Trophoblast cell (in vitro differentiated cells and primary cell): Measurements from ENCODE around the gene TNS3.

Experiments
- DNase-seq, 2 donors: peaks; one replicate each; pipeline ENCODE4 v3.0.0-alpha.2; 2016
- H2AFZ ChIP-seq: 2 replicates; pipeline ENCODE4 v1.6.1; 2013; ENCODE audit warnings: low read length, moderate library complexity, mild to moderate bottlenecking; ENCODE audit not compliant: insufficient read depth, poor library complexity
- H2AK5ac ChIP-seq: 2 replicates; pipeline ENCODE4 v1.6.1; 2013; ENCODE audit warnings: mild to moderate bottlenecking, low read length
- H2BK120ac ChIP-seq: 2 replicates; pipeline ENCODE4 v1.6.1; 2013; ENCODE audit warnings: low read length, mild to moderate bottlenecking, moderate library complexity; ENCODE audit not compliant: insufficient read depth, poor library complexity
- H2BK12ac ChIP-seq: 2 replicates; pipeline ENCODE4 v1.6.1; 2013; ENCODE audit warnings: mild to moderate bottlenecking, low read length, moderate library complexity
- H2BK5ac ChIP-seq: 2 replicates; pipeline ENCODE4 v1.6.1; 2013; ENCODE audit warnings: low read length, low read depth, moderate library complexity, mild to moderate bottlenecking; ENCODE audit not compliant: poor library complexity
- H3K14ac ChIP-seq: 2 replicates; pipeline ENCODE4 v1.6.1; 2013; ENCODE audit warnings: mild to moderate bottlenecking, low read length
- H3K18ac ChIP-seq: 2 replicates; pipeline ENCODE4 v1.6.1; 2013; ENCODE audit warnings: mild to moderate bottlenecking, low read length
- H3K23ac ChIP-seq: 2 replicates; pipeline ENCODE4 v1.6.1; 2013; ENCODE audit warnings: low read length
- H3K27ac ChIP-seq: 2 replicates; pipeline ENCODE4 v1.5.1; 2013; ENCODE audit warnings: low read depth, mild to moderate bottlenecking, inconsistent platforms, low read length, moderate library complexity
- H3K27me3 ChIP-seq: 2 replicates; pipeline ENCODE4 v1.6.1; 2013; ENCODE audit warnings: inconsistent platforms, mild to moderate bottlenecking, low read length, moderate library complexity; ENCODE audit not compliant: insufficient read depth
- H3K36me3 ChIP-seq, 2 experiments: 1 replicate in 1 of 2; 2 replicates in 1 of 2; pipeline ENCODE4 v1.6.1; 2013; ENCODE audit warnings: low read length in 2 of 2, mild to moderate bottlenecking in 2 of 2, moderate library complexity in 1 of 2; ENCODE audit not compliant: insufficient read depth in 2 of 2, control insufficient read depth in 1 of 2
- H3K4ac ChIP-seq: 2 replicates; pipeline ENCODE4 v1.6.1; 2013; ENCODE audit warnings: low read depth, mild to moderate bottlenecking, low read length, moderate library complexity
- H3K4me1 ChIP-seq, 2 experiments: 1 replicate in 1 of 2; 2 replicates in 1 of 2; pipeline ENCODE4 v1.6.1; 2013; ENCODE audit warnings: low read length in 2 of 2, mild to moderate bottlenecking in 2 of 2, moderate library complexity in 1 of 2; ENCODE audit not compliant: insufficient read depth in 2 of 2, control insufficient read depth in 1 of 2
- H3K4me2 ChIP-seq: 2 replicates; pipeline ENCODE4 v1.6.1; 2013; ENCODE audit warnings: inconsistent platforms, mild to moderate bottlenecking, low read length, moderate library complexity
- H3K4me3 ChIP-seq: 2 replicates; pipeline ENCODE4 v1.5.1; 2013; ENCODE audit warnings: mild to moderate bottlenecking, low read depth, low read length, inconsistent platforms
- H3K79me1 ChIP-seq: one replicate; pipeline ENCODE4 v1.6.1; 2013; ENCODE audit warnings: low read length
- H3K79me2 ChIP-seq: 2 replicates; pipeline ENCODE4 v1.6.1; 2013; ENCODE audit warnings: low read length, mild to moderate bottlenecking; ENCODE audit not compliant: control insufficient read depth, insufficient read depth, poor library complexity
- H3K9ac ChIP-seq: 2 replicates; pipeline ENCODE4 v1.6.1; 2013; ENCODE audit warnings: mild to moderate bottlenecking, low read length
- H3K9me3 ChIP-seq: 2 replicates; pipeline ENCODE4 v1.6.1; 2013; ENCODE audit warnings: low read depth, mild to moderate bottlenecking, control low read depth, inconsistent platforms, low read length; ENCODE audit not compliant: insufficient read depth
- H4K12ac ChIP-seq: 2 replicates; pipeline ENCODE4 v1.6.1; 2013; ENCODE audit warnings: low read depth, mild to moderate bottlenecking, low read length, moderate library complexity
- H4K8ac ChIP-seq: 2 replicates; pipeline ENCODE4 v1.6.1; 2013; ENCODE audit warnings: low read depth, mild to moderate bottlenecking, low read length, moderate library complexity
- H4K91ac ChIP-seq: one replicate; pipeline ENCODE4 v1.6.1; 2013; ENCODE audit warnings: low read depth, mild to moderate bottlenecking, low read length, moderate library complexity
- WGBS: extraction: QIAGEN DNeasy Blood & Tissue Kit; methylation state at CpG from one replicate; pipeline ENCODE4 v1.1.7; 2013; ENCODE audit warnings: missing lambda C conversion rate; ENCODE audit not compliant: insufficient read length, insufficient coverage; ENCODE audit errors: extremely low coverage; 5-methylcytosine and 5-hydroxymethylcytosine counted together

The TNS3 gene

GRCh38 chr7:47464266-47464665, 117.6 kb downstream of the TNS3 start:
- H3K14ac ChIP-seq = no peak overlapping the region
- H3K9me3 ChIP-seq = peaks cover 2% of the 10 kb centered on the region
- H3K4ac ChIP-seq = no peak overlapping the region
- H4K12ac ChIP-seq = no peak overlapping the region
- no peak overlapping the region for H3K9ac ChIP-seq
- no peak overlapping the region for H2BK5ac ChIP-seq
- H3K23ac ChIP-seq = no peak overlapping the region
- H3K18ac ChIP-seq = no peak overlapping the region
- H3K36me3 ChIP-seq = peaks cover 21 to 27% of the 10 kb centered on the region in 2 experiments
- peaks cover 2% of the 10 kb centered on the region for H3K79me2 ChIP-seq
- WGBS = no CpG with 5 or more reads among the region's 9 CpGs
- H3K4me2 ChIP-seq = no peak overlapping the region
- no peak overlapping the region for H3K27ac ChIP-seq
- H2BK120ac ChIP-seq = no peak overlapping the region
- no peak overlapping the region for H4K8ac ChIP-seq
- no peak overlapping the region for H2AK5ac ChIP-seq
- no peak overlapping the region for H3K4me3 ChIP-seq
- peaks cover 4 to 10% of the 10 kb centered on the region in 2 experiments for H3K4me1 ChIP-seq
- no peak overlapping the region for H2AFZ ChIP-seq
- no peak overlapping the region for H4K91ac ChIP-seq
- DNase-seq = no peak
- H2BK12ac ChIP-seq = no peak overlapping the region
- peaks cover 7% of the 10 kb centered on the region for H3K79me1 ChIP-seq
- H3K27me3 ChIP-seq = no peaks in the 10 kb centered on the region

- WGBS = no CpG with 5 or more reads among the region's 4 CpGs
- H4K12ac ChIP-seq = no peak overlapping the region
- H3K23ac ChIP-seq = no peak overlapping the region
- no peak overlapping the region for H3K4me2 ChIP-seq
- H2AK5ac ChIP-seq = no peak overlapping the region
- no peak overlapping the region for H2AFZ ChIP-seq
- no peak for DNase-seq
- H3K4me1 ChIP-seq = peaks cover 4 to 10% of the 10 kb centered on the region in 2 experiments
- H3K9ac ChIP-seq = no peak overlapping the region
- no peak overlapping the region for H2BK12ac ChIP-seq
- H3K79me2 ChIP-seq = peaks cover 4% of the 10 kb centered on the region
- H3K9me3 ChIP-seq = peaks cover 2% of the 10 kb centered on the region
- no peak overlapping the region for H2BK5ac ChIP-seq
- no peaks in the 10 kb centered on the region for H3K27me3 ChIP-seq
- peaks cover 8% of the 10 kb centered on the region for H3K79me1 ChIP-seq
- H2BK120ac ChIP-seq = no peak overlapping the region
- H3K4me3 ChIP-seq = no peak overlapping the region
- H3K4ac ChIP-seq = no peak overlapping the region
- H3K27ac ChIP-seq = no peak overlapping the region
- H4K91ac ChIP-seq = no peak overlapping the region
- peaks cover 17 to 25% of the 10 kb centered on the region in 2 experiments for H3K36me3 ChIP-seq
- H4K8ac ChIP-seq = no peak overlapping the region
- H3K14ac ChIP-seq = no peak overlapping the region
- no peak overlapping the region for H3K18ac ChIP-seq
These were observed 120.2 kb downstream of the TNS3 start for GRCh38 chr7:47461746-47462145.

GRCh38 chr7:47461161-47461560, 120.8 kb downstream of the TNS3 start:
- H3K14ac ChIP-seq = no peak overlapping the region
- no peak overlapping the region for H3K27ac ChIP-seq
- H3K36me3 ChIP-seq = peaks cover 17 to 30% of the 10 kb centered on the region in 2 experiments
- H2BK12ac ChIP-seq = no peak overlapping the region
- H4K91ac ChIP-seq = no peak overlapping the region
- H3K27me3 ChIP-seq = no peaks in the 10 kb centered on the region
- no peak overlapping the region for H3K9ac ChIP-seq
- H3K4me1 ChIP-seq = peaks cover 2 to 9% of the 10 kb centered on the region in 2 experiments
- no peak overlapping the region for H3K4me2 ChIP-seq
- no peak overlapping the region for H2BK120ac ChIP-seq
- H3K4ac ChIP-seq = no peak overlapping the region
- H3K9me3 ChIP-seq = peaks cover 2% of the 10 kb centered on the region
- peaks cover 10% of the 10 kb centered on the region for H3K79me1 ChIP-seq
- H3K4me3 ChIP-seq = no peak overlapping the region
- no peak overlapping the region for H3K23ac ChIP-seq
- no peak overlapping the region for H2AK5ac ChIP-seq
- H4K8ac ChIP-seq = no peak overlapping the region
- H3K79me2 ChIP-seq = peaks cover 6% of the 10 kb centered on the region
- no peak for DNase-seq
- no peak overlapping the region for H2BK5ac ChIP-seq
- H2AFZ ChIP-seq = no peak overlapping the region
- no peak overlapping the region for H4K12ac ChIP-seq
- WGBS = no CpG with 5 or more reads among the region's 4 CpGs
- H3K18ac ChIP-seq = no peak overlapping the region

GRCh38 chr7:47460251-47460989, 121.5 kb downstream of the TNS3 start:
- no peak for DNase-seq
- Histone ChIP-seq H3K4ac (peak overlapping the region; percentile 22), H3K9me3 (peaks cover 2% of the 10 kb centered on the region), H4K8ac (no peak overlapping the region), H3K4me2 (no peak overlapping the region), H2BK5ac (no peak overlapping the region), H2AK5ac (no peak overlapping the region), H4K12ac (no peak overlapping the region), H2BK120ac (no peak overlapping the region), H3K79me1 (peaks cover 10% of the 10 kb centered on the region), H3K27me3 (no peaks in the 10 kb centered on the region), H3K27ac (no peak overlapping the region), H3K23ac (no peak overlapping the region), H3K18ac (no peak overlapping the region), H3K4me3 (no peak overlapping the region), H3K14ac (no peak overlapping the region), H3K36me3 (peaks cover 19 to 34% of the 10 kb centered on the region in 2 experiments), H2BK12ac (no peak overlapping the region), H3K9ac (no peak overlapping the region), H3K79me2 (peaks cover 8% of the 10 kb centered on the region), H2AFZ (no peak overlapping the region), H3K4me1 (peaks cover 3 to 13% of the 10 kb centered on the region in 2 experiments), H4K91ac (no peak overlapping the region)
- no CpG with 5 or more reads among the region's 11 CpGs for WGBS
